HCEC 1CT (cell line): Measurements from ENCODE around the gene ACTN4.

Experiments used
- DNase-seq: peaks from one replicate; pipeline ENCODE4 v3.0.0-alpha.2; 2017

The ACTN4 gene

DNA sequence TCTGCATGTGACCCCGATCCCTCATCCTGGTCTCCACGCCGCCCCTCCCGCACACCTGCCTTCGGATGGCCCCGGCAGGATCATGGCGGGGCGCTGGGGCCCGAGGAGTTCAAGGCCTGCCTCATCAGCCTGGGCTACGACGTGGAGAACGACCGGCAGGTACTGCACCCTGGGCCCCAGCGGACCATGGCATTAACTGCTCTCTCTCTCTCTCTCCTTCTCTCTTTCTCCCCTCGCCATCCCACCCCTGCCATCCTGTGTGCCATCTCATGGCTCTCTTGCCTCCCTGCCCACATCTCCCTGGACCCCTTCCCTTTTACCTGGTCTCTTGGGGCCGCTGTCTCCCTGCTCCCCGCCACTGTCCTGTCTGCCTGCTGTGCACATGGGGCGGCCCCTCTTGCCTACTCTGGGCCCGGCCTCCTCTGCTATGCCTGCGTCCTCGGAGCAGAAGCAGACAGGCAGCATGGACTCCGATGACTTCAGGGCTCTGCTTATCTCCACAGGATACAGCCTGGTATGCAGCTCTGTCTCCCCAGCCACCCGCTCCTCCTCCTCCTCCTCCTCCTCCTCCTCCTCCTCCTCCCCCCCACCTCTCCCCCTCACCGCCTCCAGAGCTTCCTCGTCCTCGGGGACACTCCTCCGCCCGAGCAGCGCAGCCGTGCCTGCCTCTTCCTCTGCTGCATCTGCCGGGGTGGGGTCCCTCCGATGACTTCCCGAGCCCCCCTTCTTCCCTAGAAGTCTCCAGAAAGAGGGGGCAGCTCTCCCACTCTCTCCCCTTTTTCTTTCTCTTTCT is 80.6 kb downstream of the ACTN4 start:
- DNase-seq = no peak

GRCh38 chr19:38728752-38729541 is 81.5 kb downstream of the ACTN4 start:
- DNase-seq = no peak

- no peak for DNase-seq
These were observed 82.4 kb downstream of the ACTN4 start for GRCh38 chr19:38729653-38730469.

GRCh38 chr19:38730470-38730730 is 83.0 kb downstream of the ACTN4 start:
- DNase-seq = no peak

GRCh38 chr19:38730731-38731589 is 83.5 kb downstream of the ACTN4 start:
- no peak for DNase-seq

GRCh38 chr19:38731654-38732301 is 84.3 kb downstream of the ACTN4 start:
- no peak for DNase-seq

GRCh38 chr19:38733241-38733492 is 85.7 kb downstream of the ACTN4 start:
- no peak for DNase-seq

GRCh38 chr19:38733493-38734175 is 86.2 kb downstream of the ACTN4 start:
- DNase-seq = peak; percentile 12

DNA sequence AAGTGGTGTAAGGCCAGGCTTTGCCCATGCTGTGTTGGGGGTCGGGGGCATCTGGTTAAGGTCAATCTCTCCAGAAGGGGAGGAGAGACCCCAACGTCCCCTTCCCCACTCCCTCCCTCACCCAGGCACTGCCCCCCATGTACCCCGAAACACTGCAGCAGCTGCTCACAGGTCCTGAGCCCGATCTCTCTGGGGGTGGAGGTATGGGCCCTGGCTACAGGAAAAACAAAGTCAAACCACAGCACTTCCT is 86.7 kb downstream of the ACTN4 start:
- no peak for DNase-seq

GRCh38 chr19:38734426-38735256 is 87.2 kb downstream of the ACTN4 start:
- peak; percentile 24 for DNase-seq

GRCh38 chr19:38735257-38735686 is 87.8 kb downstream of the ACTN4 start:
- no peak for DNase-seq

DNA sequence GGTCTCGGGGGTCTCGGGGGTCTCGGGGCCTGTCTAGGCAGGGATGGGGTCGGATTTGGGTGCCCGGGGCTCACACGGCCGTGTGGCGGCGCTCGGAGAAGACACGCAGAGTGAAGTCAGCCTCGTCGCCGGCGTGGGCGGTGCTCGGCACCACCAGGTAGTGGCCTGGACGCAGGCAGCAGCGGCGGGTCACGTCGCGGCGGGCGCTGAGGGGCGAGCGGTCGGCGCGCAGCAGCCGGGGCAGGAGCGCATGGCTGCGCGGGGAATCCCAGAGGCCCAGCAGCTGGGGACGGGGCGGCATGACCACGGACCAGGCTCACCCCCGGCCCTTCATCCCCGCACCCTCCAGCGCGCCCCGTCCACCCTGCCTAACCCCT is 88.6 kb downstream of the ACTN4 start:
- DNase-seq = no peak

DNA sequence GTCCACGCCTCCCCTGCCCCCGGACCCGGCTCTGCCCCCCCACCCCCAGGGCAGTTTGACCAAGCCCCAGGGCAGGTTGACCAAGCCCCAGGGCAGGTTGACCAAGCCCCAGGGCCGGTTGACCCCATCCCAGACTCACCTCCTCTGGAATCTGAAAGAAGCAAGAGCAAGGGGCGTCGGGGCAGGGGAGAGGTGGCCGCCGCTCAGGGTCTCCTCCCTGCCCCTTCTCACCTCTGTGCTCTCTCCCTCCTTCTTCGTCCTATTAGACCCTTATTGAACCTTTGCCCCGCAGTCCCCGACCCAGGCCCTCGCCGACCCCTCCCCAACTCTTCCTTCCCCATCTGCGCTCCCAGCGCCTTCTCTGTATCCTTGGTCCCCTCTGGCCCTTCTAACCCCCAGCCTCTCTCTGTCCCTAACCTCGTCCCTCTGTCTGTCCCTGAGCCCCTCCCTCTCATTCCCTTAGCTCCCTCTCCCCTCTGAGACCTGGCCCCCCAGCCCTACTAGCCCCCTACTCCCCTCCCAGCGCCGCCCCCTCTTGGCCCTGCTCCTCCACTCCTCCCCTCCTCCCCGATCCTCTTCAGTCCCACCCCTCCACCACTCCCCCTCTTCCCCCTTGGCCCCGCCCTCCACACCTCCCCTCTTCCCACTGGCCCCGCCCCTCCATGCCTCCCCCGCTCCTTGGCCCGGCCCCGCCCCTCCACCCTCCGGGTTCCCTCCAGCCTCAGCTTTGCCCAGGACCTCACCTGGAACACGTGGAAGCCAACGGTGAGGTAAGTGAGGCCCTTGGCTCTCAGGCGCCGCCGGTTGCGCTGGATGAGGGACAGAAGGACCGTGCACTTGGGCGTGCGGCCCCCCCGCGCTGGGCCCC is 89.2 kb downstream of the ACTN4 start:
- no peak for DNase-seq

DNA sequence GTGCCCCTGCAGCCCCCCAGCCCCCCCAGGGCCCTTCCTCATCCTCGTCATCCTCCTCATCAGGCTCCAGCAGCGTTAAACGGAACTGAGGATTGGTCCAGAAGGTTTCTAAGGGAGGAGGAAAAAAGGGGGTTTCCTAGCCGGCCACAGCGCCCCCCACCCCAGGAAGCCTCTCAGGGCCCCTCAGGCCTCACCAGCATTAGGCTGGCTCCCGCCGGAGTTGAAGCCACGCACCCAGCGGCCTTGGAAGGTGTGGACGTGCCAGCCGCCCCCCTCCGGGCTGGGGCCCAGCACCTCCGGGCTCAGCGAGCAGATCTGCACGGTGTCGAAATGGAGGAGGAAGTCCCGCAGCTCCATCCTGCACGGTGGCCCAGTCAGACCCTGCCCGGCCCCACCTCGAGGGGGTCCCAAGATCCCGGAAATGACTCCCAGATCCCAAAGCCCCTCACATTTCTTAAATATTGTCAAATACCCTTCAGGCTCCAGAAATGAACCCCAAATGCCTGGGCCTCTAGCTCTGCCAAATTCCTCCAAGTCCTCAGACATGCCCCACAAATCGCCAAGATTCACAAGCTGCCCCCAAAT is 89.9 kb downstream of the ACTN4 start:
- DNase-seq = no peak

DNA sequence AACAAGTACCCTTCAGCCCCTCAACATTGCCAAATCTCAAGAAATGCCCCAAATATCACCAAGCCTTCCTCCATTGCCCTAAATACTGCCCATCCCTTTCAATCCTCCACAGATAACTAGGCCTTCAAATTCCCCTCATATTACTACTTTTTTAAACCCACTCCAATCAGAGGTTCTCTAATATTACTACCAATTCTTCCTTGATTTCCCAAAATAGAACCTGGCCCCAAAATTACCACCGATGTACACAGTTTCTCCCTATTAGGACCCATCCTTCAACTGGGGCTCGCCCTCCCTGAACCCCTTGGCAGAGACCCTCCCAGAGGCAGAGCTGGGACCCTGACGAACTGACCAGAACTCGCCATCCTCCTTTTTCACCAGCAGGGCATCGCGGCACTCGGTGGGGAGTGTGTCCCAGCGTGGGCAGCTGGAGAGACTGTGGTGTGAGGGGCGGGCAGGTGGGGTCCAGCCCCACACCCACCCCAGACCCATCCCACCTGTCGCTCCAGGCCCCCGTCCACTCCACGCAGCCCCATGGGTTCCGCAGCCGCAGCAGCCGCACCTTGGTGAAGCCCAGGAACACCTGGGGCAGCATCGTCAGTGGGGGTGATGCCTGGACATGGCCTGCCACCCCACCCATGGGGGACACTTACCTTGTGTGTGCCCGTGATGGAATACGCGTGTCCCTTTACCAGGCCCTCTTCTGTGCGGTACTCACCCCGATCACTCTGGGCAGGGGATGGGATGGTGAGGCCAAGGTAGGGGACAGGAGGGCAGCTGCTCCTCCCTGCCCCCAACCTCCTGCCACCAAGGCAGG is 90.7 kb downstream of the ACTN4 start:
- DNase-seq = no peak

- DNase-seq = no peak
These were observed 92.2 kb downstream of the ACTN4 start for GRCh38 chr19:38739440-38740256.

DNA sequence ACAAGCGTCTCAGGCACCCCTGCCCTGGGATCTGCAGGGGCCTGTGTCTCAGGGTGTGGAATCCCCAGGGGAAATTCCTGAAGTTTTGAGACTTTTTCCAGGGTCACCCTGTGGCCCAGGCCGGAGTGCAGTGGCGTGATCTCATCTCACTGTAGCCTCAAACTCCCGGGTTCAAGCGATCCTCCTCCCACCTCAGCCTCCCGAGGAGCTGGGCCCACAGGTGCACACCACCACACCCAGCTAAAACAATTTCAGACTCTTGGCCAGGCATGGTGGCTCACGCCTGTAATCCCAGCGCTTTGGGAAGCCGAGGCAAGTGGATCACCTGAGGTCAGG is 92.8 kb downstream of the ACTN4 start:
- no peak for DNase-seq

DNA sequence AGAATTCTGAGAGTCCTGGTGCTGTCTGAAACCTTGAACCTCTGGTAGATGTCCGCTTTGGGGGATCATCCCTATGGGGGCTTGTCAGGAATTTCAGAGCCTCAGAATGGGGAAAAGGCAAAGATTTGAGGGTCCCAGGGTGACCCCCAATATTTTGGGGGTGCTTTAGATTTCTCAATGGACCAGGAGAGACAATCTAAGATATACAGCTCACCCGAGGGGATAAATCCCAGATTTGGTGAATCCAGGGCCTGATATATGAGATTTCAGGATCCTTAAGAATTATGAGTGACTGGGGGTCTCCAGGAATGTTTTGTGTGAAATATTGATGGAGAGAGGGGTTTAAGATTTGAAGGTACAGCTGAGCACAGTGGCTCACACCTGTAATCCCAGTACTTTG is 93.5 kb downstream of the ACTN4 start:
- no peak for DNase-seq
